Measurements from ENCODE around the gene BAZ1A.

DNA sequence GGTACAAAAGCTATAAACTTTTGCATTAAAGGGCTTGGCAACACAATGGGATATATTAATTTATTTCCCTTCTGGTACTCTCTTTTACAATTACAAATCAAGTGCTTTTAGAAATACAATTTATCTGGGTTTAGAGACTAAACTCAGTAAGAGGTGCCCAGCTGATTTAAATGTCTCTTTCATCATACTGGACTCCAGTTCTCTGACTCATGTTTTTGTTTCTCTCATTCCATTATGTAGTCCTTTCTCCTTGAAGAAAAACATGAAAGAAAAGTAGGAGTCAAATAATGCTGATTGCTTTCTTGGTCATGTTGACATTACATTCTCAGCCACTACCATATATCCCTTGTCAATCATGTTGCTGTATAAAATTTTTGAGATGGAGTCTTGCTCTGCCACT, 124.5 kb downstream of the BAZ1A start:
- TF ChIP-seq SMC3 (conservative IDR thresholded peaks at IDR 0.05; ENCODE audit: poor library complexity) (no peak), MXI1 (conservative IDR thresholded peaks at IDR 0.05; ENCODE audit: poor library complexity, severe bottlenecking) (no peak), RAD21 (conservative IDR thresholded peaks at IDR 0.05) (no peak), EP300 (conservative IDR thresholded peaks at IDR 0.05; ENCODE audit: poor library complexity, severe bottlenecking) (no peak), POLR2AphosphoS5 (IDR thresholded peaks at IDR 0.05) (no peak), EZH2 (IDR thresholded peaks at IDR 0.05; ENCODE audit: borderline replicate concordance, insufficient read depth, low read length, poor library complexity, severe bottlenecking) (no peak)
- TF ChIP-seq, protein P1, sequence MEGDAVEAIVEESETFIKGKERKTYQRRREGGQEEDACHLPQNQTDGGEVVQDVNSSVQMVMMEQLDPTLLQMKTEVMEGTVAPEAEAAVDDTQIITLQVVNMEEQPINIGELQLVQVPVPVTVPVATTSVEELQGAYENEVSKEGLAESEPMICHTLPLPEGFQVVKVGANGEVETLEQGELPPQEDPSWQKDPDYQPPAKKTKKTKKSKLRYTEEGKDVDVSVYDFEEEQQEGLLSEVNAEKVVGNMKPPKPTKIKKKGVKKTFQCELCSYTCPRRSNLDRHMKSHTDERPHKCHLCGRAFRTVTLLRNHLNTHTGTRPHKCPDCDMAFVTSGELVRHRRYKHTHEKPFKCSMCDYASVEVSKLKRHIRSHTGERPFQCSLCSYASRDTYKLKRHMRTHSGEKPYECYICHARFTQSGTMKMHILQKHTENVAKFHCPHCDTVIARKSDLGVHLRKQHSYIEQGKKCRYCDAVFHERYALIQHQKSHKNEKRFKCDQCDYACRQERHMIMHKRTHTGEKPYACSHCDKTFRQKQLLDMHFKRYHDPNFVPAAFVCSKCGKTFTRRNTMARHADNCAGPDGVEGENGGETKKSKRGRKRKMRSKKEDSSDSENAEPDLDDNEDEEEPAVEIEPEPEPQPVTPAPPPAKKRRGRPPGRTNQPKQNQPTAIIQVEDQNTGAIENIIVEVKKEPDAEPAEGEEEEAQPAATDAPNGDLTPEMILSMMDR (IDR thresholded peaks at IDR 0.05; ENCODE audit: poor library complexity, severe bottlenecking), result no peak
- TF ChIP-seq, protein P2, sequence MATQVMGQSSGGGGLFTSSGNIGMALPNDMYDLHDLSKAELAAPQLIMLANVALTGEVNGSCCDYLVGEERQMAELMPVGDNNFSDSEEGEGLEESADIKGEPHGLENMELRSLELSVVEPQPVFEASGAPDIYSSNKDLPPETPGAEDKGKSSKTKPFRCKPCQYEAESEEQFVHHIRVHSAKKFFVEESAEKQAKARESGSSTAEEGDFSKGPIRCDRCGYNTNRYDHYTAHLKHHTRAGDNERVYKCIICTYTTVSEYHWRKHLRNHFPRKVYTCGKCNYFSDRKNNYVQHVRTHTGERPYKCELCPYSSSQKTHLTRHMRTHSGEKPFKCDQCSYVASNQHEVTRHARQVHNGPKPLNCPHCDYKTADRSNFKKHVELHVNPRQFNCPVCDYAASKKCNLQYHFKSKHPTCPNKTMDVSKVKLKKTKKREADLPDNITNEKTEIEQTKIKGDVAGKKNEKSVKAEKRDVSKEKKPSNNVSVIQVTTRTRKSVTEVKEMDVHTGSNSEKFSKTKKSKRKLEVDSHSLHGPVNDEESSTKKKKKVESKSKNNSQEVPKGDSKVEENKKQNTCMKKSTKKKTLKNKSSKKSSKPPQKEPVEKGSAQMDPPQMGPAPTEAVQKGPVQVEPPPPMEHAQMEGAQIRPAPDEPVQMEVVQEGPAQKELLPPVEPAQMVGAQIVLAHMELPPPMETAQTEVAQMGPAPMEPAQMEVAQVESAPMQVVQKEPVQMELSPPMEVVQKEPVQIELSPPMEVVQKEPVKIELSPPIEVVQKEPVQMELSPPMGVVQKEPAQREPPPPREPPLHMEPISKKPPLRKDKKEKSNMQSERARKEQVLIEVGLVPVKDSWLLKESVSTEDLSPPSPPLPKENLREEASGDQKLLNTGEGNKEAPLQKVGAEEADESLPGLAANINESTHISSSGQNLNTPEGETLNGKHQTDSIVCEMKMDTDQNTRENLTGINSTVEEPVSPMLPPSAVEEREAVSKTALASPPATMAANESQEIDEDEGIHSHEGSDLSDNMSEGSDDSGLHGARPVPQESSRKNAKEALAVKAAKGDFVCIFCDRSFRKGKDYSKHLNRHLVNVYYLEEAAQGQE (IDR thresholded peaks at IDR 0.05; ENCODE audit: borderline replicate concordance), result no peak
